Pancreas (tissue), 10 donors: ENCODE measurements around the gene ABCG1. TPM values are rescaled to one million over a fixed set of nuclear protein-coding genes. Genes with fewer than 3 reads are reported as not detected.

Experiments used
- ATAC-seq, 4 donors: fragments of 200-7000 bp; cut with Tn5 transposase; one replicate each; pipeline versions ENCODE4 v1.8.0 to v1.9.1; 2020; ENCODE audit warnings: mild to moderate bottlenecking in 4 of 4, moderate library complexity in 4 of 4
- DNase-seq, 6 donors: peaks; one replicate each; pipeline ENCODE4 v3.0.0-alpha.2; 2020
- FAIRE-seq: peaks from 2 replicates; lab custom pipeline; 2012; peaks lifted over from hg19 to GRCh38; lab: Jason Lieb, UNC
- H3K27ac ChIP-seq, 4 donors: fragments of 200-600 bp; sonication (generic); 1 replicate in 3 of 4; 2 replicates in 1 of 4; pipeline versions ENCODE4 v1.5.0 to v1.8.0; 2020
- H3K27me3 ChIP-seq, 4 donors: fragments of 200-600 bp; one replicate each; pipeline ENCODE4 v1.8.0; 2021
- H3K36me3 ChIP-seq, 3 donors: fragments of 200-600 bp; sonication (generic) in 1 of 3; one replicate each; pipeline versions ENCODE4 v1.5.0 to v1.8.0; 2020 to 2021
- H3K4me1 ChIP-seq, 3 donors: fragments of 200-600 bp; one replicate each; pipeline ENCODE4 v1.8.0; 2021
- H3K4me3 ChIP-seq, 4 donors: fragments of 200-600 bp; sonication (generic) in 2 of 4; one replicate each; pipeline versions ENCODE4 v1.5.0 to v1.8.0; 2020 to 2021
- H3K9me3 ChIP-seq, 4 donors: fragments of 200-600 bp; one replicate each; pipeline ENCODE4 v1.8.0; 2021
- CTCF ChIP-seq, 4 donors: fragments of 200-600 bp; sonication (generic) in 3 of 4; IDR thresholded peaks; one replicate each; pipeline versions ENCODE4 v1.5.0 to v1.8.0; 2021; ENCODE audit warnings: antibody characterized with exemption in 4 of 4
- WGBS, 2 donors: extraction: QIAGEN DNeasy Blood & Tissue Kit; methylation state at CpG; one replicate each; pipeline ENCODE4 v1.1.7; 2013; 5-methylcytosine and 5-hydroxymethylcytosine counted together
- intact Hi-C, 3 donors: fragments of 100-400 bp; cut with DNase I; formaldehyde crosslinking; loops; one replicate each; pipeline versions ENCODE4 v1.11.1 to v1.14.2; 2022
- polyA plus RNA-seq, 2 donors: library from polyadenylated mRNA; stranded (reverse); fragments of 200-250 nt; gene quantifications; one replicate each; pipeline ENCODE4 v1.2.3, GENCODE V29; 2013
- total RNA-seq, 6 donors: library from RNA; stranded (reverse); fragmentation: NEBNext Ultra II Directional in 4 of 6; extraction: Animal tissue kit (Norgen Biotek cat#: 25700) in 4 of 6; gene quantifications; one replicate each; pipeline versions ENCODE4 v1.2.1 to v1.2.4, GENCODE V29; 2021 to 2023
- donor health status: healthy with polysubstance abuse.
- donor health status: DM: no; HTN: no; CAD: no; lungs with moderate emphysema.
- donor health status: DM: no; HTN: no; CAD: no.
- donor health status: control.
- donor health status: control.
- donor health status: Bipolar disorder and iron deficiency.
- donor health status: DM: yes; HTN: yes; CAD: no.
- donor health status: DM: no; HTN: no; CAD: no.
- donor health status: DM: no; HTN: no; CAD: no.
- donor health status: DM: yes; HTN: yes; CAD: no.

The ABCG1 gene
- total and polyA plus RNA-seq, 8 donors: 1.6 to 10.3 (median 4.2) TPM

DNA sequence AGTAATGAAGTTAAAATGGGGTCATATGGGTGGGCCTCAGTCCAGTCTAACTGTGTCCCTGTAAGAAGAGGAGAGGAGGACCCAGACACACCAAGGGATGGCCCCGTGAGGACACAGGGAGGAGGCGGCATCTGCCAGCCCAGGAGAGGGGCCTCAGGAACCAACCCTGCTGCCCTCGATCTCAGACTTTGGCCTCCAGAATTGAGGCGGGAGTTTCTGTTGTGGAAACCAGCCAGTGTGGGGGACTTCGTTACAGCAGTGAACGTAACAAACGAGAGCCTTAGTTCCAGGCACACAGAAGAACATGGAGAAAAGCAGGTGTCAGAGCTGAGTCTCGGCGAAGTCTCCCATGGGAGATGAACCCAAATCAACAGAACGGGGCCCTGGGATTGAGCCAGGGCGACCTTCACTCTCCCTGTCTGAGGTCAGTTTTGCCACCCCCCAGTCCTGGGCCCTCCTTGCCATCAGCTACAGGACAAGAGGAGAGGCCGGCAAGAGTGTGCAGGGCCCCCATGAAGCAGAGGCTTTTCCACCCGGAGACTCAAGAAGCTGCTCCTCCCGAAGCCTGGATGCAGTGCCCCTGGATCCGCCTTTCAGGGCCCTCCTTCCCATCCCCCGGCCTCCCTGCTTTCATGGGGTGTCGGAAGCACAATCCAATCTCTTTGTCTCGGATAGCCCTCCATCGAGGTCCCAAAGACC, 59.7 kb downstream of the ABCG1 start:
- Histone ChIP-seq H3K27me3 (no peaks in the 10 kb centered on the region), H3K9me3 (no peaks in the 10 kb centered on the region), H3K27ac (no peak overlapping the region), H3K4me3 (no peak overlapping the region), H3K36me3 (no peaks in the 10 kb centered on the region), H3K4me1 (no peaks in the 10 kb centered on the region)
- DNase-seq (no peak), ATAC-seq (no peak), FAIRE-seq (no peak)
- no peak for TF ChIP-seq CTCF (IDR thresholded peaks at IDR 0.05)
- WGBS, 2 donors: 84 to 91% methylated on average over 19 of the region's 19 CpGs
- intact Hi-C loops: no loop called here

DNA sequence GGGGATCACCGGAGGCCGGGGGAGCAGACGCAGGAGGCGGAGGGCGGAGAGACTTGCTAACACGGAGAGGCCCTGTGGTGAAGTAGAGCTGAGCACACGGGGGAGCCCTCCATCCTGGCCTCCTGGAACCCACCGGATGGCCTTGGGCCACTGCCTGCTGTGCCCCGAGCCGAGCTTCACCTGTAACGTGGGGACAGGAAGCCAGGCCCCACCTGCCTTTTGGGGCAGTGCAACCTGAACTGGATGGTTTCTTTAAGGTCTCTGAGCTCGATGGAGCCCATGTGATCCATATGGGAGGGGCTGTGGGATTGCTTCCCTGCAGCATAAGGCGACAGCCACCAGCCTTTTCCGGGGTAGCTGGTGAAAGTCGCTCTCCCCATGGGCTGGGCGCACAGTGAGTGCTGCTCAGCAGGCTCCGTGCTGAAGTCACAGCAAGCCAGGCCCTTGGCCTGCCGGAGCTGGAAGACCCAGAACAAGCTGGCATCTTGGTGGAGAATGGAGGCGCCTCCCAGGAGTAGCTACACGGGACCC, 60.5 kb downstream of the ABCG1 start:
- Histone ChIP-seq H3K4me3 (no peak overlapping the region), H3K27me3 (no peaks in the 10 kb centered on the region), H3K4me1 (no peaks in the 10 kb centered on the region), H3K36me3 (no peaks in the 10 kb centered on the region), H3K27ac (no peak overlapping the region), H3K9me3 (no peaks in the 10 kb centered on the region)
- ATAC-seq (no peak), FAIRE-seq (no peak), DNase-seq (no peak)
- intact Hi-C loops: no loop called here
- WGBS, 2 donors: 83 to 89% methylated on average over 20 of the region's 20 CpGs
- no peak for TF ChIP-seq CTCF (IDR thresholded peaks at IDR 0.05)

GRCh38 chr21:42279888-42280287, 60.9 kb downstream of the ABCG1 start:
- no peaks in the 10 kb centered on the region for H3K9me3 ChIP-seq
- WGBS, 2 donors: 82 to 91% methylated on average over 11 of the region's 11 CpGs
- DNase-seq (no peak), FAIRE-seq (no peak), ATAC-seq (no peak)
- no peaks in the 10 kb centered on the region for H3K4me1 ChIP-seq
- no peaks in the 10 kb centered on the region for H3K36me3 ChIP-seq
- no peaks in the 10 kb centered on the region for H3K27me3 ChIP-seq
- intact Hi-C loops: no loop called here
- no peak overlapping the region for H3K27ac ChIP-seq
- no peak overlapping the region for H3K4me3 ChIP-seq
- no peak for TF ChIP-seq CTCF (IDR thresholded peaks at IDR 0.05)

DNA sequence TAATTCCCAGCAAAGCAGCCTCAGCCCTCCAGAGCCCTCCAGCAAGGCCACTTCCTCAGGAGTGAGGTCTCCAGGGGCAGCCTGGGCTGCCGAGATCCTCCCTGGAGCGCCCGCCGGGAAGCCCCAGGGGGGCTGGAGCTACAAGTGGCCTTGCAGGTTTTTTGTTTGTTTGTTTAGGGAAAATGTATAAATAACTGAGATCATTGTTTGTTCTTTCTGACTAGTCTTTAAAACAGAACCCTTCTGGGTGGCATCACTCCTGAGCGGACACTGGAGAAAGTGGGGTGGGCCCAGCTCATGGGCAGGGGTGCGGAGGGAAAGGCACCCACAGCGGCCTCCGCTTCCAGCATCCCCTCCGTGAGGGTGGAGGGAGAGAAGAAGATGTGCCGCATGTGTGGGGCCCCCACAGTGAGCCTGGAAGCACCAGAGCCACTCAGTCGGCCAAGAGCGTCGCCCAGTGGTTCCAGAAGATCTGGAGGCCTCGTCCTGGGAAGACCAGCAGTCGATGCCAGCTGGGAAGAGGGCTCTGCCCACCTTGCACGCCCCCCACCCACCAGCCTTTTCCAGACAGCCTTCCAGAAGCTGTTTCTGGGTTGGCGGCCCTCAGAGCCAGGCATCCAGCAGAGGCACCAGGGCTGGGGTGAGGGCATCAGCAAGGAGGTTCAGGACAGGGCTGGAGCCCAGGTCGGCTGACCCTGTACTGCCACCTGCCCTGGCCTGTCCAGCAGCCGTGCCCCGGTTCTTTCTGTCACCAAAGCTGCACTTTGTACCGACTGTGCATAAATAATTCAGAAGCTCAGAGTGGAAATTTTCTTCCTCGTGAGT, 61.6 kb downstream of the ABCG1 start:
- H3K27ac ChIP-seq: no peak overlapping the region
- ATAC-seq (no peak), FAIRE-seq (no peak), DNase-seq (no peak)
- H3K4me3 ChIP-seq: no peak overlapping the region
- H3K9me3 ChIP-seq: no peaks in the 10 kb centered on the region
- no peaks in the 10 kb centered on the region for H3K27me3 ChIP-seq
- no peaks in the 10 kb centered on the region for H3K36me3 ChIP-seq
- intact Hi-C loops: no loop called here
- TF ChIP-seq CTCF (IDR thresholded peaks at IDR 0.05): no peak
- H3K4me1 ChIP-seq: no peaks in the 10 kb centered on the region
- 81 to 86% methylated on average over 22 of the region's 22 CpGs for WGBS, 2 donors
